GM18517 (cell line): ENCODE data around the gene C3orf33.

Experiments
- ATAC-seq: cut with Tn5 transposase; IDR thresholded peaks from one replicate; pipeline ENCODE4 v1.9.1; 2021; ENCODE audit warnings: mild to moderate bottlenecking, moderate library complexity; ENCODE audit not compliant: unreplicated experiment

The C3orf33 gene

GRCh38 chr3:155790272-155790925 lies 15.7 kb downstream of the C3orf33 start:
- ATAC-seq: no peak

GRCh38 chr3:155785662-155786295 lies 20.3 kb downstream of the C3orf33 start:
- ATAC-seq: no peak

- no peak for ATAC-seq
Observed at GRCh38 chr3:155782390-155782953, 23.6 kb downstream of the C3orf33 start.

GRCh38 chr3:155780291-155780690 lies 25.8 kb downstream of the C3orf33 start:
- no peak for ATAC-seq

GRCh38 chr3:155778462-155778861 lies 27.6 kb downstream of the C3orf33 start:
- ATAC-seq: no peak

DNA sequence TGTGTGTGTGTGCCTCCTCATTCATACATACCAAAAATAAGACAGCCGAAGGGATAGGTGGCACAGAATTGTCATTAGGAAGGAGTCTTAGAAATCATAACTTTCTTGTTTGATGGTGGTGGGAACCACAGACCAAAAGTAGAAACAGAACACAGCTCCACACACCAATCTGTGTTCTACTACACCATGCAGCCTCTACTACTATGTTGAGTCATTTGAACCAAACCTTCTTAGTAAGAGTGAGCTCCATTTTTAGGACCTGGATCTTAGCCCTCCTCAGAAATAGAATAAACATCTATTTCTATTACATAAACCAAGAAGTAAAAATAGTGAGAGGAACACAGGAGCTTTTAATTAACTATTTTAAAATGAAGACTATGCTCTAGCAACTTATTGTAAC lies 33.3 kb downstream of the C3orf33 start:
- ATAC-seq: no peak

- ATAC-seq: no peak
Observed at GRCh38 chr3:155771126-155771525, 35.0 kb downstream of the C3orf33 start.

- no peak for ATAC-seq
Observed at GRCh38 chr3:155766206-155766605, 39.9 kb downstream of the C3orf33 start.

DNA sequence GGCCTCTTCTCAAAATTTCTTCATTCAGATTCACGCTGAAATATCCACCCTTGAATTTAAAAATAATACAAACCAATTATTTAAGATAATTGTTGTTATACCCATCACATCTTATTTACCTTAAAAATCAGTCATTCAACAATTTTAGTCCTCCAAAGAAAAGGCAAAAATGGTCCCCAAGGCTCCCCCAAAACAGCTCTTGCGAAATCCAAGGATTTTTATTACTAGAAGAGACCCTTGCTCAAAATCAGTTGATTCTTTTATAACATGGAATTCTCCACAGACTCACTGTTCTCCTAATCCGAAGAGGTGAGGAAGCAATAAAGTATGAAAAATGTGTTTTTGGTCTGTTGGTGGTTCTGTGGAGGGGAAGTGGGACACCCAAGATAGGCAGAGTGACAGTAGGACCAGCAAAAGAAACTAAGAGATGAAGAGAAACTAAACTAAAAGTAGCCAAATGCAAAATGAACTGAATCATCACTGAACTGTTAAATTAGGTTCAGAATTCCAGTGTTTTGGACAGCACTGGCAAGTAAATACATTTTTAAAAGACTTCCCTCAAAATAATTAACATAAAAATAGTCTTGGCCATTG lies 42.1 kb downstream of the C3orf33 start:
- ATAC-seq: no peak

GRCh38 chr3:155760653-155761052 lies 45.4 kb downstream of the C3orf33 start:
- ATAC-seq: no peak

GRCh38 chr3:155757577-155757976 lies 48.5 kb downstream of the C3orf33 start:
- no peak for ATAC-seq

DNA sequence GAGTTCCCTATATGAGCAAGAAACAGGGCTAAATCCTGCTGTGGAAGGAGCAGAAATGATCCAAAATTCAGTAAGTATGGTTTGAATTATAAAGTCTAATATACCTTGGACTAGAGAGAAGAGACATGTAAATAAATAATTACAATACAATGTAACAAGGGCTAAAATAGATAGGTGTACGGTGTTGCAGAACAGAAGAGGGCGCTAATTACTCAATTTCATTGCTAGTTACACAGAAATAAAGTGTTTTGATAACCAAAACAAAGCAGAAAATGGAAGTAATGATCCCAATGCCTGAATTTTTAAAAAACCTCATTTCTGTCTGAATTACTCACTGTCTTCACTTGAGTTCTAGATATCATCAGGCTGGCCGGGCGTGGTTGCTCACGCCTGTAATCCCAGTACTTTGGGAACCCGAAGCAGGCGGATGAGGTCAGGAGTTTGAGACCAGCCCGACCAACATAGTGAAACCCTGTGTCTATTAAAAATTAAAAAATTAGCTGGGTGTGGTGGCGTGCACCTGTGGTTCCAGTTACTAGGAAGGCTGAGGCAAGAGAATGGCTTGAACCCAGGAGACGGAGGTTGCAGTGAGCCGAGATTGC lies 52.9 kb downstream of the C3orf33 start:
- no peak for ATAC-seq

DNA sequence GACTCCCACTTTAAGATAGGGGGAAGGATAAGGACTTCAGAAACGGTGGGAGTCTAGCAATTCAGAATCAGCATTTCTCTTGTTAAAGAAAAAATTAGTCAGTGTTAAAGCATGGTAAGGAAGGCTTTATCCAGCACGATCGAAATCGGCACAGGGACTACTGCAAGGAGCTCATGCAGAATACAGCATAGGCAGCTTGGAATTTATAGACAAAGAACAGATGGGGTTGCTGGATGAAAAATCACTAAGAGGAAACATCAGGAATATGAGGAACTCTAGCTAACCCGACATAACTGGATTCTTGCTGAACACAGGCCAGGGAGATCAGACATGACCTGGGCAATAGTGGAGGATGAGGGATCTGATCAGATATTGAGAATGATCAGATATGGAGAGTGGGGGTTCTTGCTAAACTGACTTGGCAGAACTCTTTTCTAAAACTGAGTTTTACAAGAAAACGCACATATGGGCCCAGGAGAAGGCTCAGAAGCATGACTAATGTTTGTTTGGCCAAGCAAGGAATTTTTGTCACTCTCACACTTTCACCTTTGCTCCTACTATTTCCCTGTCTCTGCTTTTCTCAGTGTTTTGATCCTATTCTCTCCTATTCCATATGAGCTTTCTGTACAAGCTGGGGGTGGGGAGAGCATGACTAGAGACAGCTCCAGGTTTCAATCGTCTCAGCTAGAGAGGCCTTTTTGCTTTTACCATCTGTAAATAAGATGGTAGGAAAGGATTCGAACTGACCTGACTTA lies 57.3 kb downstream of the C3orf33 start:
- no peak for ATAC-seq

- ATAC-seq: no peak
Observed at GRCh38 chr3:155747946-155748290, 58.2 kb downstream of the C3orf33 start.

DNA sequence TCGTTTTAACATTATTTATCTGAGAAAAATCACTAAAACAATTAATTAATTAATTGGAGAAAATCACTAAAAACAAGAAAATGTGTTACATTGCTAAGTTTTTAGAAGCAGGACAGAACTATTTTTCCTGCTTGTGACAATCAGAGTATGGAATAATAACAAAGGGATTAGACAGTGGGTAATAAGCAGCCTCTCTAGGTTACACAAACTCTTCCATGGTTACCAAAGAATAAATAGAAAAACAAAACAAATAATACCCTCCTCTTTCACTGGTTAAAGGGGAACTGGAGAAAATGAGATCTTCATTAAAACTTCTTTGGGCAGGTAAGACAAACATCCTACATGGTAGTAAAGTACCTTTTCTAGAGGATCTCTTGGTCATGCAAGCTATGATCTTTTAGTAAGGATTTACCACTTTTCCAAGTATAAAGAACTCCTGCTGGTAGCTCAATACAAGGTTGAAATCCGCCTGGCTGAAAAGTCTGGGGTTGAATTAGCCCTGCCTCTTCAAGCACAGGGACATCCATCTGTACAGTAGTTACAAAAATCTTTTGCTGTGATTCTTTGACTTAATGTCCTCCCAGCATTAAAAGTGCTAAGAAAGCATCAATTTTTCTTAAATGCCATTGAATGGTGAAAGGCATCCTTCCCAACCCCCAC lies 58.7 kb downstream of the C3orf33 start:
- ATAC-seq: no peak

DNA sequence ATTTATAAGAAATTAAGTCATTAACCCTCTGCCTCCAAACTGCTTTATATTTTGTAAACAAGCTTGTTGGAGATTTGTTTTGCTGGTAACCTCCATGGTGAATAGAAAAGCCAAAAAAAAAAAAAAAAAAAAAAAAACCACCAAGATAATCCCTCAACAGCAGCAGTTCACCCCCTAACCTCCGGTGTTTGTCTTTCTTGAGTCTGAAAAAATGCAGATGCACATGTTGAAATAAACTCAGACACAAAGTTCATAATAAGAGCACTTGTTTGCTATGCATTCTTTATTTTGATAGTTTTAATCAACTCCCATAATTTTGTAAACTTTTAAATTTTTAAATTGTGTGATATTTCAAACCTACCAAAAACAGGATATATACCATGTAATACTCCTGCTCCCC lies 59.4 kb downstream of the C3orf33 start:
- ATAC-seq: no peak

- no peak for ATAC-seq
Observed at GRCh38 chr3:155745795-155746550, 60.1 kb downstream of the C3orf33 start.

DNA sequence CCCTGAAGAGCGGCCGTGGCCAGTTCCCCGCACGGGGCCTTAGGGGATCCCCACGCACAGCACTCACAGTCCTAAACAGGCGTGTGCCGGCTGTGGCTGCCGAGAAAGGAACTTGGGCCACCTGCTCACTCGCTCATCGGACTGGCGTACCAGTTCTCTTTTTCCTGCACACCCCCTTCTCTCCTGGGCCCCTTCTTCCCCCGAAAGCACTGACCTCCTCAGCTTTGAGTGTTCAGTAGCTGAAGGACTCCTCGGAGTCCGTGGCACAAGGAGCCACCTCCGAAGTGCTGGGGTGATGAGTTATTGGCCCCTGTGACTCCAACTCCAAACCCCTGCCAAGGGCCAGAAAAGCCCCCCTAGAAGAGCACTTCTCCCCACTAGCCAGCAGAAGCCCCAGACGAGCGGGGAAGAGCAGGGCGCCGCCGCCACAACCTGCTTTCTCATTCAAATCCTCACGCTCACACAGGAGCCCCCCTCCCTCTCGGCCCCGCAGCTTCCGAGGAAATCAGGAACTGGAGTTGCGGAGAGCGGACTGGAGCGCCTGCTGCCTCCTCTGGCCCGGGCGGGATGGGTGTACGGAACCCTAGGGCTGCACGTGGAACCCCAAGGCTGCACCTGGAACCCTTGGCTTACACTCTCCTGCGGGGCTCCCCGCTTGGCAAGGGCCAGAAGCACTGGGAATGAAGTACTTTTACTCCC lies 61.3 kb downstream of the C3orf33 start, which contains the start of gene PLCH1:
PLCH1 (minus strand) TSS at position 446 of the 699 bp plus-strand sequence. CDS start 40,847 bp downstream, outside the sequence.
- peak; percentile 44 for ATAC-seq

DNA sequence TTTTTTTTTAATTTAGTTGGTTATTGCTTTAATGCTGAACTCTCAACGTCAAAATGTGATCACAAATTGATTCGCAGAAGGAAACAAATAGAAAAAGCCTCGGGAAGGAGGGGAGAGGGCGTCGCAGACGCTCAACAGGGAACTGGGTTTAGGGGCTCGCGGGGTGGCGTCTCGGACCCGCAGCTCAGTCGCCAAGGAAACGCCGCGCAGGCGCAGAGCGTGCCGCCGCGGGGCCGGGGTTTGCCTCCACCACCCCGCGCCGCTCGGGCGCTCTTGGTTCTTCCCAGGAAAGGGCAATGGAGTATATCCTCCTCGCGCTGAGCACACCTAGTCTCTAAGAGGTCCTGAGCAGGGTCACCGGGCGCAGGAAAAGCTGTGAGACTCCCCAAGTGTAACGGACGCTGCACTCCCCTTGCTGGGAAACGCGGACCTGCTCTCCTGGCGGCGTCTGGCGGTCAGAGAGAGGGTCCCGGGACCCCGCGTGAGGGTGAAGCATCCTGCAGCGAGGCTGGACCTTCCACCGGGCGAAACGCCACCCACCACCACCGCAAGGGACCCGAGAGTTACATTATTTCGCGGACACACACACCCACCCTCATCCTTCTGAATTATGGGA lies 62.0 kb downstream of the C3orf33 start:
- peak; percentile 27 for ATAC-seq
